ENCODE results near the gene CLIP4. TPM values are rescaled to one million over a fixed set of nuclear protein-coding genes. Genes with fewer than 3 reads are reported as not detected.

The CLIP4 gene
- polyA plus RNA-seq, 2 of the 4 experiments (the other 2 are of a cell fraction): 51.1 to 99.1 TPM

DNA sequence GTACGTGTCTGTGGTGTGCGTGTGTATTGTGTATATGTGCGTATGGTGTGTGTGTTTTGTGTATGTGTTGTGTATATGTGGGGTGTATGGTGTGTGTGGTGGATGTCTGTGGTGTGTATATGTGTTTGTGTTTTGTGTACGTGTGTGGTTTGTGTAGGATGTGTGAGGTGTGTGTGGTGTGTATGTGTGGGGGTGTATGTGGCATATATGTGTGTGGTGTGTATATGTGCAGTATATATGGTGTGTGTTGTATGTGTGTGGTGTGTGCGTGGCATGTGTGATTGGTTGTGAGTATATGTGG, 101.3 kb downstream of the CLIP4 start (continued):
- no peak for TF ChIP-seq HEYL (CRISPR knock-in tag; IDR thresholded peaks at IDR 0.05)
- TF ChIP-seq EP300 (IDR thresholded peaks at IDR 0.05): no peak

DNA sequence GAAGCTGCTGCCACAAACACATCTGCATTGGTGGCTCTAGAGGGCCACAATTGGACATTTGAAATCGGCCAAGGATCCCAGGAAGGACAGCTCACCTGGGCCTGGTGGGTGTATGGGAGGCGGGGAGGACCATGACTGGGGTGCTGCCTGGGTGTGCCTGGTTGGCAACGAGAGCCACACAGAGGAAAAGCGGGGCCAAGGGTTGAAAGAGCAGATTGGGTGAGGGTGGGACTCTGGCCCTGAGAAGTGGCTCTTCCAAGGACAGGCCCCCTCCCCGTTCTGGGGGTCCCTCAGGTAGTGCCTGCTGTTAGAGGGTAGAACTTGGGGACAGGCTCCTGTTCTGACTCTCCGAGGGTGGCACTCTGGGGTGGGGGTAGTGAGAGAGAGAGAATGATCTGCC, 102.9 kb downstream of the CLIP4 start:
- H3K4me1 ChIP-seq: no peaks in the 10 kb centered on the region
- ChIA-PET CTCF (interaction anchor here (0.7 kb wide), 1 partner anchor 10 kb away, joined by 4 read pairs; no protein-coding TSS in a partner anchor), POLR2A (no interaction called here)
- H3K27ac ChIP-seq: no peak overlapping the region
- H3K4me2 ChIP-seq: no peak overlapping the region
- no peaks in the 10 kb centered on the region for H3K9me3 ChIP-seq
- no peak for TF ChIP-seq BCL3 (IDR thresholded peaks at IDR 0.05)
- no peak for TF ChIP-seq NPAS2 (CRISPR knock-in tag; IDR thresholded peaks at IDR 0.05; ENCODE audit: borderline replicate concordance)
- TF ChIP-seq CBX2 (IDR thresholded peaks at IDR 0.05; ENCODE audit: borderline replicate concordance, low read depth): no peak
- TF ChIP-seq RFX5 (IDR thresholded peaks at IDR 0.05): no peak
- TF ChIP-seq POLR2AphosphoS2 (conservative IDR thresholded peaks at IDR 0.05; ENCODE audit: low read length): no peak
- no peak for TF ChIP-seq HDAC2 (IDR thresholded peaks at IDR 0.05)
- TF ChIP-seq KDM5A (IDR thresholded peaks at IDR 0.05): no peak
- H3K4me3 ChIP-seq: no peak overlapping the region
- FAIRE-seq: no peak
- 48% methylated on average over 6 of the region's 6 CpGs for WGBS (ENCODE audit: missing lambda C conversion rate)
- DNase-seq (ENCODE audit: low read depth in 1 of 2, low spot score in 1 of 2): no peak
- ATAC-seq: no peak

DNA sequence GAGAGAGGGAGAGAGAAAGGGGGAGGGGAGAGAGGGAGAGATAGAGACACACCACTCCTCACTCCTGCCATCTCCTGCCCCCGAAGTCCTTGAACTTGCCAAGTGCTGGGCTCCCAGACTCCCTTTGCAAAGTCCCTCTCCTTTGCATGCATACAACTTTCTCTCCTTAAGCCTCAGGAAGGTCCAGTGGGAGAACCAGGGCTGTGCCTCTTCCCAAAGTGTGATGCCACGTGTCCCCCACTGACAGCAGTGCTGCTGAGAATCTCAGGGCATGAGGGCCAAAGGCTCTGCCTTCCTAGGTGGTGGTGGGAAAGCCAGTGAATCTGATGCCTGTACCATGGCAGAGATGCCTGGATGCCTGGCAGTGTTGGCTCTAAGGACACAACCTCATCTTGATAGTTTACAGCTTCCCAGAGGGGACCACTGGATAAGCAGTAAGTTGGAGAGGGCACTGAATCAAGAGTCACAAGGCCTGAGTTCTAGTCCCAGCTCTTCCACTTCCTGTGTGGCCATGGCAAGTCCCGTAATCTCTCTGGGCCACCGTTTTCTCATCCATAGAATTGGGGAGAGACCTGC, 103.4 kb downstream of the CLIP4 start:
- no peak overlapping the region for H3K27ac ChIP-seq
- POLR2A ChIA-PET: no interaction called here
- no peak overlapping the region for H3K4me2 ChIP-seq
- H3K9me3 ChIP-seq: no peaks in the 10 kb centered on the region
- ATAC-seq: no peak
- DNase-seq (ENCODE audit: low read depth in 1 of 2, low spot score in 1 of 2): no peak
- no peak for FAIRE-seq
- H3K4me1 ChIP-seq: no peaks in the 10 kb centered on the region; the same call in 2 of the 3 replicates
- TF ChIP-seq EHMT2 (IDR thresholded peaks at IDR 0.05; ENCODE audit: low read depth): no peak
- no peak for TF ChIP-seq BCL3 (IDR thresholded peaks at IDR 0.05)
- no peak for TF ChIP-seq MAX (IDR thresholded peaks at IDR 0.05)
- no peak for TF ChIP-seq RARB (CRISPR knock-in tag; IDR thresholded peaks at IDR 0.05)
- no peak for TF ChIP-seq PHF8 (IDR thresholded peaks at IDR 0.05; ENCODE audit: borderline replicate concordance, low read depth)
- no peak for TF ChIP-seq TFCP2L1 (CRISPR knock-in tag; IDR thresholded peaks at IDR 0.05)
- no peak for TF ChIP-seq RAD21 (conservative IDR thresholded peaks at IDR 0.05 in 1 of 2, IDR thresholded peaks at IDR 0.05 in 1 of 2)
- TF ChIP-seq HEYL (CRISPR knock-in tag; IDR thresholded peaks at IDR 0.05): no peak
- TF ChIP-seq HOXA7 (CRISPR knock-in tag; IDR thresholded peaks at IDR 0.05): no peak
- TF ChIP-seq HMGXB4 (CRISPR knock-in tag; IDR thresholded peaks at IDR 0.05; ENCODE audit: borderline replicate concordance): no peak
- no peak for TF ChIP-seq EP300 (IDR thresholded peaks at IDR 0.05)
- no peak for TF ChIP-seq ZC3H11A (IDR thresholded peaks at IDR 0.05)
- TF ChIP-seq, protein P1, sequence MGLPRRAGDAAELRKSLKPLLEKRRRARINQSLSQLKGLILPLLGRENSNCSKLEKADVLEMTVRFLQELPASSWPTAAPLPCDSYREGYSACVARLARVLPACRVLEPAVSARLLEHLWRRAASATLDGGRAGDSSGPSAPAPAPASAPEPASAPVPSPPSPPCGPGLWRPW (IDR thresholded peaks at IDR 0.05): no peak
- TF ChIP-seq, protein P2, sequence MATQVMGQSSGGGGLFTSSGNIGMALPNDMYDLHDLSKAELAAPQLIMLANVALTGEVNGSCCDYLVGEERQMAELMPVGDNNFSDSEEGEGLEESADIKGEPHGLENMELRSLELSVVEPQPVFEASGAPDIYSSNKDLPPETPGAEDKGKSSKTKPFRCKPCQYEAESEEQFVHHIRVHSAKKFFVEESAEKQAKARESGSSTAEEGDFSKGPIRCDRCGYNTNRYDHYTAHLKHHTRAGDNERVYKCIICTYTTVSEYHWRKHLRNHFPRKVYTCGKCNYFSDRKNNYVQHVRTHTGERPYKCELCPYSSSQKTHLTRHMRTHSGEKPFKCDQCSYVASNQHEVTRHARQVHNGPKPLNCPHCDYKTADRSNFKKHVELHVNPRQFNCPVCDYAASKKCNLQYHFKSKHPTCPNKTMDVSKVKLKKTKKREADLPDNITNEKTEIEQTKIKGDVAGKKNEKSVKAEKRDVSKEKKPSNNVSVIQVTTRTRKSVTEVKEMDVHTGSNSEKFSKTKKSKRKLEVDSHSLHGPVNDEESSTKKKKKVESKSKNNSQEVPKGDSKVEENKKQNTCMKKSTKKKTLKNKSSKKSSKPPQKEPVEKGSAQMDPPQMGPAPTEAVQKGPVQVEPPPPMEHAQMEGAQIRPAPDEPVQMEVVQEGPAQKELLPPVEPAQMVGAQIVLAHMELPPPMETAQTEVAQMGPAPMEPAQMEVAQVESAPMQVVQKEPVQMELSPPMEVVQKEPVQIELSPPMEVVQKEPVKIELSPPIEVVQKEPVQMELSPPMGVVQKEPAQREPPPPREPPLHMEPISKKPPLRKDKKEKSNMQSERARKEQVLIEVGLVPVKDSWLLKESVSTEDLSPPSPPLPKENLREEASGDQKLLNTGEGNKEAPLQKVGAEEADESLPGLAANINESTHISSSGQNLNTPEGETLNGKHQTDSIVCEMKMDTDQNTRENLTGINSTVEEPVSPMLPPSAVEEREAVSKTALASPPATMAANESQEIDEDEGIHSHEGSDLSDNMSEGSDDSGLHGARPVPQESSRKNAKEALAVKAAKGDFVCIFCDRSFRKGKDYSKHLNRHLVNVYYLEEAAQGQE (IDR thresholded peaks at IDR 0.05): no peak
- TF ChIP-seq JUN (IDR thresholded peaks at IDR 0.05): no peak
- no peak for TF ChIP-seq FOXS1 (CRISPR knock-in tag; IDR thresholded peaks at IDR 0.05)
- 55% methylated on average over 4 of the region's 4 CpGs for WGBS (ENCODE audit: missing lambda C conversion rate)
- CTCF ChIA-PET: interaction anchor here (0.7 to 1.4 kb wide), 3 partner anchors 9 to 260 kb away, joined by 3 to 5 read pairs (median 4); no protein-coding TSS in a partner anchor
- no peak overlapping the region for H3K4me3 ChIP-seq

All from A549 (cell line).